GM12875 (cell line): ENCODE results near the gene TCEA3.

ENCODE experiments used
- H3K4me3 ChIP-seq: one replicate; pipeline ENCODE4 v1.5.1; 2011; ENCODE audit warnings: low read depth, low read length, control low read depth
- CTCF ChIP-seq: IDR thresholded peaks from 2 replicates; pipeline ENCODE4 v1.5.1; 2011; ENCODE audit warnings: low read depth, mild to moderate bottlenecking, control low read depth, inconsistent platforms, low read length, moderate library complexity, borderline replicate concordance; ENCODE audit not compliant: insufficient read depth

The TCEA3 gene

GRCh38 chr1:23343221-23344110 is 81.1 kb downstream of the TCEA3 start:
- H3K4me3 ChIP-seq, result peak overlapping the region; percentile 86
- no peak for TF ChIP-seq CTCF

- peak overlapping the region; percentile 86 for H3K4me3 ChIP-seq
- no peak for TF ChIP-seq CTCF
Measured at GRCh38 chr1:23341931-23342692, 82.4 kb downstream of the TCEA3 start.

- no peak for TF ChIP-seq CTCF
- H3K4me3 ChIP-seq, result no peak overlapping the region
Measured at GRCh38 chr1:23339632-23340031, 84.9 kb downstream of the TCEA3 start.

- no peak overlapping the region for H3K4me3 ChIP-seq
- TF ChIP-seq CTCF, result no peak
Measured at GRCh38 chr1:23337869-23338268, 86.7 kb downstream of the TCEA3 start.

GRCh38 chr1:23331713-23332112 is 92.8 kb downstream of the TCEA3 start:
- no peak for TF ChIP-seq CTCF

More at GRCh38 chr1:23331713-23332112, 92.8 kb downstream of the TCEA3 start:
- H3K4me3 ChIP-seq, result no peak overlapping the region
